ENCODE data around the gene AUTS2.

GRCh38 chr7:69732203-69732602 is 133.9 kb downstream of the AUTS2 start:
- TF ChIP-seq CTCF (IDR thresholded peaks at IDR 0.05) (no peak), POLR2A (IDR thresholded peaks at IDR 0.05) (no peak)

Data from thyroid gland (tissue), 4 donors.